Stimulated activated CD8-positive, alpha-beta memory T cell treated with anti-CD3 and anti-CD28 coated beads, Interleukin-15, amount 100 ng/mL, for 4 hours (primary cell): ENCODE results near the gene PRR4.

ENCODE experiments used
- DNase-seq, 2 donors: peaks; one replicate each; pipeline ENCODE4 v3.0.0-alpha.2; 2020; ENCODE audit warnings: low read depth in 2 of 2

The PRR4 gene, protein sequence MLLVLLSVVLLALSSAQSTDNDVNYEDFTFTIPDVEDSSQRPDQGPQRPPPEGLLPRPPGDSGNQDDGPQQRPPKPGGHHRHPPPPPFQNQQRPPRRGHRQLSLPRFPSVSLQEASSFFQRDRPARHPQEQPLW

DNA sequence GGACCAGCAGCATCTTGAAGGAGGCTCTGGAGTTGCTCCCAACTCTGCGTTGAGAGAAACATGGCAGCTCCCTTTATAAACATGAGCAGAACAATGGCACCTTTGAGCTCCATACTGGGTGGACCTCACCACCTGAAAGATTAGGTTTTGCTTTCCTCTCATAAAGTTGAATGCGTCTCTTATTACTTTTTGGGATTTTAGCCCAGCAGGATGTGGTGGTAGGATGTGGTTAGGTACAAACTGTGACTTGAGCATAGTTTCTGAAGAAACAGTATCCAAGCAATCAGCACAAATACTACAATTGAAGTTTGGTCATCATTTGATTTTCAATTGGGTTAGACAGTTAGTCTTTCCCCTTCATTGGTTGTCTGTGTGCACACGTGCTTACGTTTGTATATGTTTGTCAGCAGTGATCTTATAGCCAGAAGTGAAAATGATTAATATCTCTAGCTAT lies at the start of gene PRR4:
Gene PRR4 (minus strand): TSS at position 51 of the 454 bp plus-strand sequence. CDS start 38 bp downstream, at position 13.
- no peak for DNase-seq

DNA sequence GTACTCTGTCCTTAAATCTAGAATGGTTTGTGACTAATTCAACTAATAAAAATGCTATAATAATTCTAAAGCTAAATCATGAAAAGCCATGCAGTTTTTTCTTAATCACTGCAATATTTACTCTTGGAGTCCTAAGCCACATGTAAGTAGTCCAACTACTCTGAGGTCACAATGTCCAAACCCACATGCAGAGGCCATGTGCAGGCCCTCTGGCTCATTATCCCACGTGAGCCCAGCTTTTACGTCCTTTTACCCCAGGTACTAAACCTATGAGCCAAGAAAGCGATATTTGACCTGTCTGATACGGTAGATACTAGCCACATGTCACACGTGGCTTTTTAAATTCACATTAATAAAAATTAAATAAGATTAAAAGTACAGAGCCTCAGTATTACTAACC lies 47.6 kb upstream of the PRR4 start:
- DNase-seq = no peak

DNA sequence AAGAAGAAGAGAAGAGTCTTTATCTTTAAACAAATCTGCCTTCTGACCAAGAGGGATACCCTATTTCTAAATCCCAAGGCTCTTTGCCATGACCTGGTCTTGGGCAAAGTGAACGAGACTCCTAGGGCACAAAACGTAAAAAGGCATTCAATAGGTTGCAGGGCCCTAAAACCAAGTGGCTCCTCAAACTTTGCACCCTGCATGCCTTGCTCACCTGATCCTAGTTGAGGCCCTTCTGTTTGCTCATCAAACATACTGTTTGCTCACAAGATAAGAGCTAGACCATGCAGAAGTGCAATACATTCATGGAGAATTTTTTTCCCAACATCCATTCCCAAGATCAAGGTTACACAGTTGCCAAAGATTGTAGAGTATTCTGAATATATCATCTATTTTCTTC lies 42.7 kb upstream of the PRR4 start:
- DNase-seq = no peak

DNA sequence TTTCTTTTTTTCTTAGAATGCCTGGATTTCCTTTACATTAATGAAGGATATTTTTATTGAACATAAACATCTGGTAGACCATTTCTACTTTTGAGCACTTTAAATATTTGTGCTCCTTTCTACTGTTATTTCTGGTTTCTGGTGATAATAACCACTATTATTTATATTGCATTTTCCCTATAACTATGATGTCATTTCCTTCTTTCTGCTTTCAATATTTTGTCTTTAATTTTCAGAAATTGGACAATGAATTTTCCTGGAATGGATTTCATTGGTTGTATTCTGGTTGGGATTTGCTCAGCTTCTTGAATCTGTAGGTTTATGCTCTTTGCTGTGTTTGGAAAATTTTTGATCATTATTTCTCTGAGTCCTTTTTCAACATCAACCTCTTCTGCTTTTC lies 40.0 kb upstream of the PRR4 start:
- DNase-seq = no peak

DNA sequence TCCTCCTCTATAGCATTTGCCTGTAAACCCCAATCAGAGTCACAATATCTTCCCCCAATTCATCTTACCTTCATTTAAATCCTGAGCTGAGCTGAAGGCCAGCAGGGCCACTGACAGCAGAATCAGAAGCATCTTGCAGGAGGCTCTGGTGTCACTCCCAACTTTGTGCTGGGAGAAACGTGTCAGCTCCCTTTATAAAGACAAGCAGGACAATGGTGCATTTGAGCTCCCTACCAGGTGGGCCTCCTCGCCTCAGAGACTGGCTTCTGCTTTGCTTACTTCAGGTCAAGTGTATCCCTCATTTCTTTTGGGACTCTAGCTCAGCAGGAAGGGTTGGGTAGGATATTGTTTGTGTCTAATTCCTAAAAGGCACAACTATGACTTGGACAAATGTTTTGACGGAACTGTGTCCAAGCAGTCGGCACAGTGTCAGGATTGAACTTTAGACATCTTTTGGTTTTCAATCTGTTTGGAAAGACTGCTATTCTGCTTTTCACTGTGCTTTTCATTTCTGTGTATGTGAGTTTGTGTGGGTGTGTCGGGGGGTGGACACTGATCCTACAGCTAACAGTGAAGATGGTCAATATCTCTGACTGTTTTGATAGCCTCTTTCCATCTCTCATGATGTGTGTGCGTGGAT lies 34.9 kb upstream of the PRR4 start, which contains the start of gene PRH1:
Gene PRH1 (minus strand): TSS at position 170 of the 640 bp plus-strand sequence. CDS start 38 bp downstream, at position 132.
- no peak for DNase-seq

DNA sequence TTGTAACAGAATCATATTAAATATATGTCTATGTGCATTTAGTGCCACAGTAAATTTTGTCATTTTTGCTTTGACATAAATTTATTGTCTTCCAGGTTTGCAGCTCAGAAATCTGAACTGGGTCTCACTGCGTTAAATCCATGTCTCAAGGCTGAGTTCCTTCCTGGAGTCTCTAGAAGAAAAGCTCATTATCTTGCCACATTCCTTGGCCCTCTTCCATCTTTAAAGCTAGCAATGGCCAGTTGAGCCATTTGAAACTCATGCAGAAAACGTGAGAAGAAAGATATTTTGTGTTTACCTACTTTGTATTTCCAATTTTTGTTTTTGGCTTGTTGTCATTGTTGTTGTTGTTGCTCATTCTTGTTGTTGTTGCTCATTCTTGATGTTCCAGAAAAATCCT lies 24.1 kb upstream of the PRR4 start:
- no peak for DNase-seq

DNA sequence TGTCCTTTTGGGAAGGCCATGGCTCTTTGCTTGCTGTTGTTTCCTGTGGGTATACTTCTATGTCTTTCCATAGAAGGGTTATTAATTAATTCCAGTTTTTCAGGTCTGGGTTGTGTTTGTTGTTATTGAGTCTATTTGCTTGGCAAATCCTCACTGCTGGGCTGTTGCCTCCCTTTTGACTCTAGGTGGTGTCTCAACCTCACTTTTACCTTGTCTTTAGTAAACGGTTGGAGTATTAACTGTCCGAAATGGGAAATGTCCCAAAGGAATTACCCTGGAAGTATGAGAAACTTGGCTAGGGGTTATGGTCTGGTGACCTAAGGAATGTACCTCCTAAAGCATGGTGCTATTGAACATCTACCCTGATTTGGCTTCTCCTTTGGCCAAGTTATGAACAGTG lies 18.1 kb upstream of the PRR4 start:
- no peak for DNase-seq

DNA sequence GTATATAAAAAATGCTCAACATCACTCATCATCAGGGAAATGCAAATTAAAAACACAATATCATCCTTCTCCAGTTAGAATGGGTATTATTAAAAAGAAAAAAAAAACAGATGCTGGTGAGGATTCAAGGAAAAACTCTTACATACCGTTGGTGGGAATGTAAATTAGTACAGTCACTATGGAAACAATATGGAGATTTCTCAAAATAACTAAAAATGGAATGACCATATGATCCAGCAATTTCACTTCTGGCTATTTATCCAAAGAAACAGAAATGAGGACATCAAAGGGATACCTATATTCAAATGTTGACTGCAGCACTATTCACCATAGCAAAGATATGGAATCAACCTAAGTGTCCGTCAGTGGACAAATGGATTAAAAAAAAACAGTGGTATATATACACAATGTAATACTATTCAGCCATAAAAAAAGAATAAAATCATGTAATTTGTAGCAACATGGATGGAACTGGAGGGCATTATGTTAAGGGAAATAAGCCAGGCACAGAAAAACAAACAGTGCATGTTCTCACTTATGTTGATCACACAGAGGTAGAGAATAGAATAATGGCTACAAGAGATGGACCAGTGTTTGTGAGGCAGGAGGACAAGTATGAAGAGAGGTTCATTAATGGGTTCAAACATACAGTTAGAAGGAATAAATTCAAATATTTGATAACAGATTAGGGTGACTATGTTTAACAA lies 14.4 kb upstream of the PRR4 start:
- no peak for DNase-seq

DNA sequence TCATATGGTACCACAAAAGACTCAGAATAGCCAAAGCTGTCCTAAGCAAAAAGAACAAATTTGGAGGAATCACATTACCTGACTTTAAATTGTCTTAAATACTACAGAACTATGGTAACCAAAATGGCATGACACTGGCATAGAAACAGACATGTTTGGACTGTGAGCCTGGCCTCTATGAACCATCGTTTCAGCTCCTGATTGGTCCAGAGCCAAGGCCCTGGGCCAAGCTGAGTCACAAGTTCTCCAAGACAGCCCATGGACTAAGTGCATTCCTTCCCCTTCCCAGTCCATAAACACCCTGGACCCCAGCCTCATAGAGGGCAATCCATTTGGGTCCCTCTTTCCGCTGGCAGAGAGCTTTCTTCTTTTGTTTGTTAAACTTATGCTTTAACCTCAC lies 12.1 kb upstream of the PRR4 start:
- DNase-seq = no peak

DNA sequence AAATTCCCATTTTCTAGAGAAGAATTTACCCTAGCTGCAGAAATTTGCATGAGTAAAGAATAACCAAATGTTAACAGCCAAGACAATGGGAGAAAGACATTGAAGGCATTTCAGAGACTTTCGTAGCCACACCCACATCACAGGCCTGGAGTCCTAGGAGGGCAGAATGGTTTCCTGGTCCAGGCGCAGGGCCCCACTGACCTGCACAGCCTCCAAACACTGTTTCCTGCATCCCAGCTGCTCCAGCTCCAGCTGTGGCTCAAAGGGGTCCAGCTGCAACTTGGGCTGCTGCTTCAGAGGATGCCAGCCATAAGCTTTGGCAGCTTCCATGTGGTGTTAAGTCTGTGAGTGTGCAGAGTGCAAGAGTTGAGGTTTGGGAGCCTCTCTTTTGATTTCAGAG lies 6.5 kb upstream of the PRR4 start:
- no peak for DNase-seq

DNA sequence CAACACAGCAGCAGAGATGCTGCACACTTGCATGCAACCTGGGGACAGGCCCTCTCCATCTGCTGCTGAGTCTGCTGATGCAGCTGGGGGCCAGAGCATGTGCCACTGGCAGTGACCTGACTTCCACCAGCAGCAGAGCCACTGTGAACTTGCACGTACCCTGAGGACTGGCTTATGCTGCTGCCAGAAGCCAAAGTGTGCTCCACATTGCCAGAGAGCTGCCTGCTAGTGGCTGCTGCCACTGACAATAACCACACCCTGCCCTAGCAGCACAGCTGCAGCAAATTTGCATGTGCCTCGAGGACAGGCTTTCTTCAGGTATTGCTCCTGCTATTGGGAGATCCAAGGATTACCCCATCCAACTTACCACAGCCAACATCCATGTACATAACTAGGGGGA lies 4.5 kb upstream of the PRR4 start:
- DNase-seq = no peak

DNA sequence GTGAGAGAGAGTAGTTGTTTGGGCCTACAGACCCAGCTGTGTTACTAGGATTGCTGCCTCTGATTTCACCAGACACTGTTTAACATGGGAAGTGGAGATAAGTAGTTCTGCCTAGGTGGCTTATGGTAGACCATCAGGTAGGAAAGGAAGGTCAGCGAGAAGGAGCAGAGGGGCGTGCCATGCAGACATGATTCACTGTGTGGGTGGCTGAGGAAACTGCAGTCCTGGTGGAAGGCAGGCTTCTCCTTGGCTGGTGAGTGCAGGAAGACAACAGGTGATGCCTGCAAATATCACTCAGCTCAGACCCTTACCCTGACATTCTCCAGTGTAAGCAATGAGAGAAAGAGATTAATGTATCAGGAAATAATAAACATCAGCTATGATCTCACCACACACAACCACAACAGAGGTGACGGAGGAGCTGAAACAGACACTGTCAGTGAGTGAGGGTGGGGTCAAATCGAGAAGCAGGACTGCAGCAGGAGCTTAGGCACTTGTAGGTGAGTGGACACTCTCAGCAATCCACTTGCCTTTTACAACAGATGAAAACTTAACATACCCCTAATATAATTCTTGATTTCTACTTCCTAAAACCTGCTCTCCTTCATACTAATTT lies 2.1 kb upstream of the PRR4 start:
- DNase-seq = no peak

DNA sequence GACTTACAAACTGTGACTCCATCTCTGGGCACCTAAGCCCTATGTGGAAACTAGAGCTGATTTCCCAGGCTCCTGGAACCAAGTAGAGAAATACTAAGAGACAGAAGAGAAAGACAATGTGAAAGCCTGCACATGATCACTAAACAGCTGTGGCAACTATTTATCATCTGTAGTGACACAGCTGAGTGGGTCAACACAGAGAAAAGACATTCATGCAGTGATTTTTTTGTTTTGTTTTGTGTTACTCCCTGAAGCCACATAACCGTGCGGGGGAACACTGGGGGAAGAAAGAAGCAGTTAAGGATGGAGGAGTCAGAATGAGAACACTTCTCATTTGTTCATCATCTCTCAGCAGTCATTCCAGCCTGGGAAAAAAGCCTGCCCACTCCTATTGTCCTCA lies 1.5 kb downstream of the PRR4 start:
- no peak for DNase-seq

DNA sequence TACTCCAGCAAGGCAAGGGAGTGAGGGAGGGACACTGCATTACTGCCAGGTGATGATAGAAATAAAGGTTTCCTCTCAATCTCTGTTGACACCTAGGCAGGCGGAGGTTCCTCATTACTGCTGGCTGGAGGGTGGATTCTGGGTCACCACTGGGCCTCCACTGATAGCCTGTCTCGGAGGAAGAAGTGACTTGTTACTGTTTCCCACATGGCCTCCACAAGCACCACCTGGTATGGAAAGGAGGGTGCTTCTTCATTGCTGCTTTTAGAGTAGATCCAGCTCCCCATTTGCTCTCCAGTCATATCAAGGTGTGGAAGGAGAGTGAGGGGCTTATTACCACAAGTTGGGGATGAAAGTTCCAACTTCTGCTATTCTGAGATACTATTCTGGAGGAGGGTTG lies 6.4 kb downstream of the PRR4 start:
- no peak for DNase-seq

DNA sequence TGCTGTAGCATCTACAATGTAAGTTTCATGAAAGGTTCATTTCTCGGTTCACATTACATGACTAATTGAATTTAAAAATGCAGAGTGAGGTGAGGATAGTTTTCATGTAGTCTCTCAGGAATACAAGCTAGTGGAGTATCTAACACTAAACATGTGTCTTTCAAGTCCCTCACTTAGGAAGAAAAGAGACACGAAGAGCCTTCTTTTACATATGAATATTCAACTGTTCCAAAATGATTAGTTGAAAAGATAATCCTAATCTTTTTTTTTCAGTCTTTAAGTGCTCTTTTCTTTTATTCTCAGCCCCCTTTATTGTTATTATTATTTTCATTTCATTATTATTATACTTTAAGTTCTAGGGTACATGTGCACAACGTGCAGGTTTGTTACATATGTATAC lies 10.8 kb downstream of the PRR4 start:
- DNase-seq = no peak

DNA sequence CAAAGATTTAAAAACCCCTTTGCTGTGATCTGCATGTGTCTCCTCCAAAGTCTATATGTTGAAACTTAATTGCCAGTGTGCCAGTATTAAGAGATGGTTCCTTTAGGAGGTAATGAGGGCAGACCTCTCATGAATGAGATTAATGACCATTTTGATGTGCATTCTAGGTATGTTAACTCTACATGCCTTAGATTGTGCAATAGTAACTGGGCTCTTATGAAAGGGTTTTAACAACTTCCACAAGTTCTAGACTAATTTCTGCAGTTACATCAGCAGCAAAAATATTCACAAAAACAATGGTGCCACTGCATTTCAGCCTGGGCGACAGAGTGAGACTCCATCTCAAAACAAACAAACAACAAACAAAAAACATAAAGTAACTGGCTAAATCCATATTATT lies 19.3 kb downstream of the PRR4 start:
- DNase-seq = no peak

DNA sequence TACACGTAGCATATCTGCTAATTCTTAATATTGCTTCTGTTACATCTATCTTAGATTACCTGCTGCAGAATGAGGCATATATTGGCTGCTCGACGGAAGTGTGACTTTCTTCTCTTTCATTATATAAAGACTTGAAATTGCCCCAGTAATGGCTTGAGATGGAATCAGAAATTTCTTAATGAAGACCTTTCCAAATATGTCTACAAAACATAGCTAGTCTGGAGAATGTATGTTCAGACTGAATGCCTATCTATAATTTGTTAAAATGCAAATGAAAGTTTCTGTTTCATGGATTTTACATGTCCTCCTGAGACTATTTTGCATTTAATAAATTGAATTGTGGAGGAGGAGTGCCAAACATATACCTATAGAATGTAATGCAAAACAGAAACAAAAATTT lies 23.0 kb downstream of the PRR4 start, which contains the start of gene TAS2R10:
Gene TAS2R10 (minus strand): TSS at position 101 of the 400 bp plus-strand sequence. CDS start 89 bp downstream, at position 12.
- DNase-seq = no peak

DNA sequence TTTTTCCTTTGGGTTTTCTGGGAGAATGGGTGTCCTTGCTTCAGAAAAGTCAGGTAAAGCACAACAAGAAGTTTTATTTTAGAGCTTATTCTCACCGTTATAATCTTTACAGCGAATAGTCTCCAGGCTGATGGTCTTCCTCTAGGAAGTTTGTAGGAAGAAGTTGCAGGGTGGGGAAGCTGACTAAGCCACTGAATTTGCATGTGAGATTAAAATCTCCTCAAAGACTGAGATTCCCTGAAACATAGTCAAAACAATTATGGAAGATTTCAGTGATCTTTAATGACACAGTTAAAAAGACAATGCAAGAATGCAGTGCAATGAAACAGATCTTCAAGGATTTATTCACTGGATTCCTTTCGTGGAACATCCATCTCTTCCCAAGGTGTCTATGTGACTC lies 24.3 kb downstream of the PRR4 start:
- DNase-seq = no peak

DNA sequence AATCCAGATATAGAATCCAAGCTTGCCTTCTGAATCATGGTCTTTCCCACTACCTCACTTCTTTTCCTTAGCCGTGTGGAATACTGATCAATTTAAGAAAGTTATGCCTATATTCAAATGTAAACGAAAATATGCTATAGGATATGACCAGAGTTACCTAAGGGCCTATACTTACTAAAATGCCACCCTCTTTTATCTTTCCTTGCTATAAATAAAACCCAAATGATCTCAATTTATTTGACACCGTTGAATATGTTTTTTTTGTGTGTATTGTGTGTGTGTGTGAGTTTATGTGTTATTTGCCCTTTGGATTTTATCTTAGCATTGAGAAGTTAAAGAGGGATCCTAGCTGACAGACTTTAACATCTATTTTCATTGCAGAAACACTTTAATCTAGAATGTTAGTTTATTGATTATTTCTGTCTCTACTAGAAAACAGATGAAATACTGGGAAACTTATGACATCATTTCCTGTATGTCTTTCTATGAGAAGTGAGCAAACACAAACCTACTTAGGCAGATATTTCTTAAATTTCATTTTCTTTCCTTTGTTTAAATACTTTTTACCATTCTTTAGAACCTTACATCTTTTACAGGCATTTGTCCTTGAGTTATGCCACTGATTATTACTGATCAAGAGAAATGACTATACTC lies 37.3 kb downstream of the PRR4 start:
- no peak for DNase-seq

DNA sequence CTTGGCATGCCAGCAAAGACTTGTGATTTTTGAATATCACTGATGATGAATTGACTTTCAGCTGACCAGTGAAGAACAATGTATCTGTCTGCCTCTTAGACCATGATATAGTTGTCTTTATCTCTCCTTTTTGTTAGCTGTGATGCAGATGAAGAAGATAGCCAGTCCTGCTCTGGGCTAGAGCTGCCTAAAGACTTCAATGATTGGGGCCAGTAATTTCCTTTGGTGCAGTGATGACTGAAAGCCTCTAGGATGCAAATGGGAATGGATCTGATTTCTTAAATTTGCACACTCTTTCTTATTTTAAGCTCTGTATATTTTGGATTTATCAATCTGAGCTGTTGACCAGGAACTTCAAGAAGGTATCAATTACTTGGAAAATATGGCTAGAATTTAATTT lies 39.2 kb downstream of the PRR4 start, which contains the start of gene TAS2R9:
Gene TAS2R9 (minus strand): TSS at position 101 of the 400 bp plus-strand sequence. CDS start 93 bp downstream, at position 8.
- DNase-seq = no peak

DNA sequence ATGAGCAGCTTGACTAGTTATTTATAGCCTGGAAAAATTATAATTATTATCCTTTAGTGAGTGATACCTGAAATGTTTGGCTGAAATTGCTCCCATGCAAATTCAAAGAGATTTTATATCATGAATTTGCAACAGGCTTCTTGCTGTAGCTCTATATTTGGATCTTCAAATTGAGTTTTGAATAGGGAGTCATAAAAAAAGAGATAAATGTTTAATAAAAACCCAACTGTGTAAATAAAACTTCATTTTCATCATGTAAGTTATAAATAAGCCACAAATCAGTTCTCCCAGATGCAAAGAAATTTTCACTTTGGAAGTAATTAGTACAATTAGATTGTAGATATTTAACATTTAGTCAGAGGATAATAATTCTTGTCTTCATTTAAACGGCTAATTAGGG lies 42.1 kb downstream of the PRR4 start, which contains the start of gene TAS2R8:
Gene TAS2R8 (minus strand): TSS at position 101 of the 400 bp plus-strand sequence. CDS start 306 bp downstream, outside the sequence.
- no peak for DNase-seq

DNA sequence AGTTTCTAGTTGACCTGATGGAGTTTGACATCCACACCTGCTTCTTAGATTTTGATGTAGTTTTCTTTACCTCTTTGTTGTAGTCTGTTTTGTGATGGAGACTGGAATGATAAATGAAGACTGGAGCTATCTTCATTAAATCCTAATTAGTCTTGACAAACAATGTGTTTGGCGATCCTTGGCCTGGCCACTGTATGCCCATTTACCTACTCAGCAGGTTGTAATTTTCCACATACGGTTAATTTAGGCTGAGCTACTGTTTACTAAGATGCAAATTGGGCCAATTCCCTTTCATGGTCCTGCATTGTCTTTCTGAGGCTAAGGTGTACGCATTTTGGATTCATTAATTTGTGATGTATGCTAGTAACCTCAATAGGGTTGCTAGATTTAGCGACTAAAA lies 46.7 kb downstream of the PRR4 start, which contains the start of gene TAS2R7:
Gene TAS2R7 (minus strand): TSS at position 41 of the 400 bp plus-strand sequence. CDS start 57 bp downstream, outside the sequence.
- no peak for DNase-seq
